Heart right ventricle (tissue), 16 donors: ENCODE results near the gene NDEL1. TPM values are rescaled to one million over a fixed set of nuclear protein-coding genes. Genes with fewer than 3 reads are reported as not detected.

Experiments
- ATAC-seq, 8 donors: fragments of 200-7000 bp; cut with Tn5 transposase; one replicate each; pipeline ENCODE4 v1.9.1; 2020; ENCODE audit warnings: mild to moderate bottlenecking in 8 of 8, moderate library complexity in 8 of 8, moderate number of reproducible peaks in 1 of 8
- DNase-seq, 2 donors: peaks; one replicate each; pipeline ENCODE4 v3.0.0-alpha.2; 2020
- H3K27ac ChIP-seq, 10 donors: fragments of 200-600 bp; sonication (generic) in 2 of 10; one replicate each; pipeline versions ENCODE4 v1.5.0 to v1.8.0; 2020 to 2022; ENCODE audit warnings: mild to moderate bottlenecking in 3 of 10
- H3K27me3 ChIP-seq, 7 donors: fragments of 200-600 bp; one replicate each; pipeline ENCODE4 v1.8.0; 2021 to 2022; ENCODE audit warnings: mild to moderate bottlenecking in 2 of 7
- H3K36me3 ChIP-seq, 9 donors: fragments of 200-600 bp; sonication (generic) in 1 of 9; one replicate each; pipeline versions ENCODE4 v1.5.0 to v1.8.0; 2020 to 2022; ENCODE audit warnings: mild to moderate bottlenecking in 2 of 9
- H3K4me1 ChIP-seq, 9 donors: fragments of 200-600 bp; sonication (generic) in 1 of 9; one replicate each; pipeline versions ENCODE4 v1.5.0 to v1.8.0; 2020 to 2022; ENCODE audit warnings: mild to moderate bottlenecking in 4 of 9
- H3K4me3 ChIP-seq, 10 donors: fragments of 200-600 bp; sonication (generic) in 2 of 10; one replicate each; pipeline versions ENCODE4 v1.5.0 to v1.8.0; 2020 to 2022; ENCODE audit warnings: mild to moderate bottlenecking in 7 of 10, moderate library complexity in 2 of 10
- H3K9me3 ChIP-seq, 11 donors: fragments of 200-600 bp in 10 of 11; sonication (generic) in 2 of 11; one replicate each; pipeline versions ENCODE4 v1.5.0 to v1.8.0; 2013 to 2022; ENCODE audit warnings: mild to moderate bottlenecking in 2 of 11, control low read depth in 1 of 11, moderate library complexity in 1 of 11
- CTCF ChIP-seq, 9 donors: fragments of 200-600 bp; sonication (generic) in 2 of 9; IDR thresholded peaks; one replicate each; pipeline versions ENCODE4 v1.5.0 to v1.8.0; 2021 to 2022; ENCODE audit warnings: antibody characterized with exemption in 9 of 9, mild to moderate bottlenecking in 5 of 9, moderate library complexity in 1 of 9
- WGBS, 2 donors: extraction: QIAGEN DNeasy Blood & Tissue Kit; methylation state at CpG; one replicate each; pipeline ENCODE4 v1.1.7; 2013; ENCODE audit warnings: inconsistent platforms in 1 of 2; 5-methylcytosine and 5-hydroxymethylcytosine counted together
- intact Hi-C, 10 donors: fragments of 100-400 bp; cut with DNase I; formaldehyde crosslinking; loops; one replicate each; pipeline versions ENCODE4 v1.11.1 to v1.14.2; 2022
- polyA plus RNA-seq, 2 donors: library from polyadenylated mRNA; stranded (reverse); fragments of 200-250 nt; gene quantifications; one replicate each; pipeline ENCODE4 v1.2.3, GENCODE V29; 2013
- total RNA-seq, 10 donors: library from RNA; stranded (reverse); fragmentation: NEBNext Ultra II Directional in 3 of 10; extraction: Animal tissue kit (Norgen Biotek cat#: 25700) in 3 of 10; gene quantifications; one replicate each; pipeline versions ENCODE4 v1.2.1 to v1.2.4, GENCODE V29; 2021 to 2023
- donor health status: Arrhythmogenic right ventricular cardiomyopathy.
- donor health status: ischemic (EF 13 %, LVEDD 7.1; RV severe dilation, severe dysfunction).
- donor health status: healthy with polysubstance abuse.
- donor health status: DM: no; HTN: yes; CAD: no.
- donor health status: DM: no; HTN: no; CAD: no.
- donor health status: ischemic (EF 25% LVEDD 6.9; RV normal size, moderate dysfunction).
- donor health status: ischemic (EF 25% LVEDD 5.7; RV mildly dilated, moderate dysfunction).
- donor health status: healthy.
- donor health status: DM: yes; HTN: yes; CAD: no.
- donor health status: Ischemic cardiomyopathy.
- donor health status: ischemic (EF 35%, LVEDD 5.7; RV mildly dilated, moderate dysfunction).
- donor health status: nonischemic (EF 11% LVEDD 7.7; RV severe dilation, severe dysfunction).
- donor health status: DM: yes; HTN: yes; CAD: no.
- donor health status: PGD.
- donor health status: ischemic (EF 29% LVEDD 5.4; RV normal size, mild dysfunction).
- donor health status: nonischemic (EF 23%, LVEDD 6.1; RV moderate dilation, normal function).

NDEL1 gene
- total and polyA plus RNA-seq, 12 donors, result 21.2 to 37.0 (median 26.9) TPM

GRCh38 chr17:8430966-8431365 lies 4.7 kb upstream of the NDEL1 start:
- no peaks in the 10 kb centered on the region for H3K36me3 ChIP-seq
- intact Hi-C loops, result loop anchor here in 2 of 10 donors (2.0 to 10.0 kb wide), 2 partner anchors 38 to 46 kb away; partner anchors contain the start of gene RPL26 (in 1 of the 2)
- ATAC-seq, result peak in 4 of 8 donors; percentile 7 to 34 (median 22)
- no peaks in the 10 kb centered on the region for H3K9me3 ChIP-seq
- peak; percentile 56 for DNase-seq
- no peak overlapping the region for H3K4me3 ChIP-seq
- peaks cover 0 to 19% (median 8%) of the 10 kb centered on the region in 9 donors for H3K4me1 ChIP-seq
- 40 to 59% methylated on average over 7 of the region's 7 CpGs for WGBS, 2 donors
- peak in 2 of 9 donors; percentile 14 to 23 for TF ChIP-seq CTCF (IDR thresholded peaks at IDR 0.05)
- no peaks in the 10 kb centered on the region for H3K27me3 ChIP-seq
- peak overlapping the region in 8 of 10 donors; percentile 13 to 72 (median 58) for H3K27ac ChIP-seq

- peaks cover 0 to 50% (median 36%) of the 10 kb centered on the region in 9 donors for H3K4me1 ChIP-seq
- H3K36me3 ChIP-seq, result peaks cover 0 to 31% (median 0%) of the 10 kb centered on the region in 9 donors
- ATAC-seq (peak; percentile 63 to 87 (median 73)), DNase-seq (peak; percentile 53 to 71)
- peak in 3 of 9 donors; percentile 8 to 9 (median 8) for TF ChIP-seq CTCF (IDR thresholded peaks at IDR 0.05)
- H3K27ac ChIP-seq, result peak overlapping the region; percentile 94 to 100 (median 100)
- H3K27me3 ChIP-seq, result no peaks in the 10 kb centered on the region
- no peaks in the 10 kb centered on the region for H3K9me3 ChIP-seq
- intact Hi-C loops, result loop anchor here in 1 of 10 donors (10.0 kb wide), 1 partner anchor 52 kb away; the partner anchor contains the start of gene RPL26
- H3K4me3 ChIP-seq, result peak overlapping the region; percentile 77 to 98 (median 86)
- 0% methylated on average over 42 to 43 of the region's 43 CpGs for WGBS, 2 donors
Measured at GRCh38 chr17:8436169-8436843, 622 bp downstream of the NDEL1 start.

GRCh38 chr17:8436844-8437171 lies 1.1 kb downstream of the NDEL1 start:
- Histone ChIP-seq H3K9me3 (no peaks in the 10 kb centered on the region), H3K36me3 (peaks cover 0 to 31% (median 0%) of the 10 kb centered on the region in 9 donors), H3K4me3 (peak overlapping the region; percentile 77 to 98 (median 86)), H3K27me3 (no peaks in the 10 kb centered on the region), H3K27ac (peak overlapping the region; percentile 94 to 100 (median 100)), H3K4me1 (peaks cover 0 to 51% (median 36%) of the 10 kb centered on the region in 9 donors)
- no peak for TF ChIP-seq CTCF (IDR thresholded peaks at IDR 0.05)
- DNase-seq (no peak), ATAC-seq (no peak)
- 9 to 10% methylated on average over 5 of the region's 5 CpGs for WGBS, 2 donors
- intact Hi-C loops, result loop anchor here in 1 of 10 donors (10.0 kb wide), 1 partner anchor 52 kb away; the partner anchor contains the start of gene RPL26

GRCh38 chr17:8438441-8438840 lies 2.8 kb downstream of the NDEL1 start:
- no peaks in the 10 kb centered on the region for H3K9me3 ChIP-seq
- TF ChIP-seq CTCF (IDR thresholded peaks at IDR 0.05), result no peak
- no peaks in the 10 kb centered on the region for H3K27me3 ChIP-seq
- H3K27ac ChIP-seq, result no peak overlapping the region
- intact Hi-C loops, result loop anchor here in 1 of 10 donors (10.0 kb wide), 1 partner anchor 54 kb away; the partner anchor contains the start of gene RPL26
- H3K4me3 ChIP-seq, result no peak overlapping the region
- DNase-seq (no peak), ATAC-seq (no peak)
- H3K36me3 ChIP-seq, result peaks cover 0 to 31% (median 0%) of the 10 kb centered on the region in 9 donors
- WGBS, 2 donors, result 82 to 83% methylated on average over 5 of the region's 5 CpGs
- peaks cover 0 to 66% (median 50%) of the 10 kb centered on the region in 9 donors for H3K4me1 ChIP-seq
